GM18858 (cell line): Measurements from ENCODE around the gene BTG4.

ENCODE experiments used
- ATAC-seq: cut with Tn5 transposase; IDR thresholded peaks from one replicate; pipeline ENCODE4 v1.9.1; 2021; ENCODE audit not compliant: unreplicated experiment

The BTG4 gene

GRCh38 chr11:111494040-111494439, 18.1 kb downstream of the BTG4 start:
- ATAC-seq: no peak

- no peak for ATAC-seq
Observed at GRCh38 chr11:111490496-111490895, 21.7 kb downstream of the BTG4 start.

- ATAC-seq: no peak
Observed at GRCh38 chr11:111483431-111483830, 28.8 kb downstream of the BTG4 start.

GRCh38 chr11:111479666-111480065, 32.5 kb downstream of the BTG4 start:
- ATAC-seq: no peak

- ATAC-seq: no peak
Observed at GRCh38 chr11:111477898-111478297, 34.3 kb downstream of the BTG4 start.

- ATAC-seq: no peak
Observed at GRCh38 chr11:111476956-111477355, 35.2 kb downstream of the BTG4 start.

- ATAC-seq: no peak
Observed at GRCh38 chr11:111476366-111476765, 35.8 kb downstream of the BTG4 start.

GRCh38 chr11:111474432-111474831, 37.8 kb downstream of the BTG4 start:
- no peak for ATAC-seq

GRCh38 chr11:111472228-111472627, 40.0 kb downstream of the BTG4 start:
- no peak for ATAC-seq

- ATAC-seq: no peak
Observed at GRCh38 chr11:111469200-111469599, 43.0 kb downstream of the BTG4 start.

GRCh38 chr11:111466615-111467014, 45.6 kb downstream of the BTG4 start:
- no peak for ATAC-seq

GRCh38 chr11:111465400-111465799, 46.8 kb downstream of the BTG4 start:
- ATAC-seq: no peak

GRCh38 chr11:111463276-111463675, 48.9 kb downstream of the BTG4 start:
- no peak for ATAC-seq

- no peak for ATAC-seq
Observed at GRCh38 chr11:111462329-111462728, 49.9 kb downstream of the BTG4 start.

GRCh38 chr11:111461460-111462235, 50.5 kb downstream of the BTG4 start:
- ATAC-seq: no peak

GRCh38 chr11:111460856-111461255, 51.3 kb downstream of the BTG4 start:
- ATAC-seq: no peak

- no peak for ATAC-seq
Observed at GRCh38 chr11:111460340-111460739, 51.8 kb downstream of the BTG4 start.

- no peak for ATAC-seq
Observed at GRCh38 chr11:111459506-111460270, 52.5 kb downstream of the BTG4 start.

- ATAC-seq: no peak
Observed at GRCh38 chr11:111457731-111458368, 54.3 kb downstream of the BTG4 start.

GRCh38 chr11:111456859-111457730, 55.1 kb downstream of the BTG4 start:
- no peak for ATAC-seq
